Measurements from ENCODE around the gene TRIM68. TPM values are rescaled to one million over a fixed set of nuclear protein-coding genes. Genes with fewer than 3 reads are reported as not detected.

Gene TRIM68
- total and polyA plus RNA-seq, 2 of the 4 experiments (the other 2 are of a cell fraction): 8.1 to 8.4 TPM

- TF ChIP-seq MAZ (IDR thresholded peaks at IDR 0.05; ENCODE audit: borderline replicate concordance, low read depth, low read length) (no peak), RFX5 (IDR thresholded peaks at IDR 0.05; ENCODE audit: low read depth, low read length) (no peak)
Measured at GRCh38 chr11:4619514-4619913, 11.5 kb upstream of the TRIM68 start (continued).

- CTCF ChIA-PET: no interaction called here
- H3K27me3 ChIP-seq (ENCODE audit: control insufficient read depth, insufficient read depth, low read length): peaks cover 2% of the 10 kb centered on the region; the same call in 1 of the 2 replicates
- BruUV-seq (replicated peaks): no TSS peak
Measured at GRCh38 chr11:4615856-4616444, 7.9 kb upstream of the TRIM68 start.

More at GRCh38 chr11:4615856-4616444, 7.9 kb upstream of the TRIM68 start:
- Histone ChIP-seq H2AK9ac (replicated peaks; ENCODE audit: low read depth, low read length, poor library complexity) (no peak overlapping the region), H3K27ac (ENCODE audit: insufficient read depth, low read length) (no peak overlapping the region), H3K4me2 (ENCODE audit: low read depth, low read length) (no peak overlapping the region), H4K91ac (ENCODE audit: insufficient read depth, low read depth, low read length) (no peak overlapping the region), H2AK5ac (ENCODE audit: low read depth, low read length) (no peak overlapping the region), H4K8ac (ENCODE audit: low read depth in 2 of 2, low read length in 2 of 2) (no peak overlapping the region), H2BK5ac (ENCODE audit: low read depth, low read length, poor library complexity, severe bottlenecking) (no peak overlapping the region), H3K56ac (ENCODE audit: extremely low read depth, insufficient read depth, low read length) (no peak overlapping the region), H3K4ac (ENCODE audit: low read depth, low read length) (no peak overlapping the region), H2BK120ac (ENCODE audit: low read depth, low read length) (no peak overlapping the region), H2AFZ (replicated peaks; ENCODE audit: low read length, poor library complexity) (no peak overlapping the region), H2BK20ac (ENCODE audit: low read depth, low read length) (no peak overlapping the region), H3K23ac (ENCODE audit: low read depth, low read length) (no peak overlapping the region), H3K4me1 (ENCODE audit: control insufficient read depth, insufficient read depth, low read length) (no peaks in the 10 kb centered on the region), H3K18ac (ENCODE audit: low read depth, low read length) (no peak overlapping the region), H3K9me1 (ENCODE audit: insufficient read depth, low read length) (no peaks in the 10 kb centered on the region), H3K4me3 (ENCODE audit: insufficient read depth, low read depth, low read length) (no peak overlapping the region), H3K9me3 (ENCODE audit: control insufficient read depth, insufficient read depth, low read length) (no peaks in the 10 kb centered on the region), H3K14ac (replicated peaks; ENCODE audit: low read depth, low read length) (no peak overlapping the region), H3K79me1 (ENCODE audit: low read depth in 1 of 2, low read length in 2 of 2) (no peaks in the 10 kb centered on the region), H4K5ac (ENCODE audit: low read depth, low read length) (no peak overlapping the region), H2BK15ac (ENCODE audit: low read depth, low read length) (no peak overlapping the region), H4K20me1 (ENCODE audit: insufficient read depth, low read length) (no peaks in the 10 kb centered on the region), H3K9ac (ENCODE audit: low read depth, low read length) (no peak overlapping the region), H3K36me3 (ENCODE audit: control insufficient read depth, insufficient read depth, low read length) (no peaks in the 10 kb centered on the region)
- POLR2A ChIA-PET (ENCODE audit: unreplicated experiment): no interaction called here
- in situ Hi-C loops (cut with MboI; ENCODE audit: low sequenced_read_pairs) (no loop called here), dilution Hi-C loops (cut with HindIII; ENCODE audit: low sequenced_read_pairs, unreplicated experiment) (no loop called here), intact Hi-C loops (cut with micrococcal nuclease) (no loop called here)
- TF ChIP-seq, protein P1, sequence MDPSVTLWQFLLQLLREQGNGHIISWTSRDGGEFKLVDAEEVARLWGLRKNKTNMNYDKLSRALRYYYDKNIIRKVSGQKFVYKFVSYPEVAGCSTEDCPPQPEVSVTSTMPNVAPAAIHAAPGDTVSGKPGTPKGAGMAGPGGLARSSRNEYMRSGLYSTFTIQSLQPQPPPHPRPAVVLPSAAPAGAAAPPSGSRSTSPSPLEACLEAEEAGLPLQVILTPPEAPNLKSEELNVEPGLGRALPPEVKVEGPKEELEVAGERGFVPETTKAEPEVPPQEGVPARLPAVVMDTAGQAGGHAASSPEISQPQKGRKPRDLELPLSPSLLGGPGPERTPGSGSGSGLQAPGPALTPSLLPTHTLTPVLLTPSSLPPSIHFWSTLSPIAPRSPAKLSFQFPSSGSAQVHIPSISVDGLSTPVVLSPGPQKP (IDR thresholded peaks at IDR 0.05; ENCODE audit: borderline replicate concordance, low read depth, low read length): no peak
- TF ChIP-seq MXI1 (IDR thresholded peaks at IDR 0.05; ENCODE audit: borderline replicate concordance, low read depth, low read length) (no peak), CHD1 (IDR thresholded peaks at IDR 0.05; ENCODE audit: low read depth, low read length) (no peak), SMC3 (IDR thresholded peaks at IDR 0.05; ENCODE audit: low read depth, low read length) (no peak), MAFK (IDR thresholded peaks at IDR 0.05; ENCODE audit: low read depth, low read length) (no peak), RCOR1 (IDR thresholded peaks at IDR 0.05; ENCODE audit: insufficient replicate concordance, low read length) (no peak), NFE2L2 (IDR thresholded peaks at IDR 0.05; ENCODE audit: low read depth, low read length) (no peak), RFX5 (IDR thresholded peaks at IDR 0.05; ENCODE audit: low read depth, low read length) (no peak), RAD21 (IDR thresholded peaks at IDR 0.05; ENCODE audit: low read length) (no peak), FOS (IDR thresholded peaks at IDR 0.05; ENCODE audit: low read depth, low read length) (no peak)
- DNase-seq (no peak), ATAC-seq (ENCODE audit: low read depth) (no peak)
